ENCODE data around the gene BGLAP. TPM values are rescaled to one million over a fixed set of nuclear protein-coding genes. Genes with fewer than 3 reads are reported as not detected.
A peak's percentile ranks its signal among the peaks of the same experiment; 100 is the strongest.

The BGLAP gene
- polyA plus RNA-seq, 6 donors from 2014 or later = 1.1 TPM; not detected in 5

GRCh38 chr1:156270314-156270713 lies 28.3 kb downstream of the BGLAP start:
- no peaks in the 10 kb centered on the region for H3K27me3 Mint-ChIP-seq
- H3K4me3 Mint-ChIP-seq = no peak overlapping the region
- H3K36me3 Mint-ChIP-seq = peaks cover 34 to 53% of the 10 kb centered on the region in 2 donors
- ATAC-seq (ENCODE audit: low read depth in 2 of 2) = no peak
- no peak for DNase-seq
- H3K9me3 Mint-ChIP-seq = no peaks in the 10 kb centered on the region
- no peak overlapping the region for H3K27ac Mint-ChIP-seq
- H3K4me1 Mint-ChIP-seq = peaks cover 0 to 8% (median 0%) of the 10 kb centered on the region in 3 donors

GRCh38 chr1:156276532-156276931 lies 34.5 kb downstream of the BGLAP start:
- DNase-seq = no peak
- Mint-ChIP-seq H3K9me3 (no peaks in the 10 kb centered on the region), H3K4me3 (peak overlapping the region in 1 of 8 donors; percentile 51), H3K4me1 (peaks cover 13 to 21% (median 17%) of the 10 kb centered on the region in 3 donors), H3K27me3 (no peaks in the 10 kb centered on the region), H3K36me3 (peaks cover 14 to 48% of the 10 kb centered on the region in 2 donors), H3K27ac (no peak overlapping the region)
- ATAC-seq (ENCODE audit: low read depth in 2 of 2) = no peak

DNA sequence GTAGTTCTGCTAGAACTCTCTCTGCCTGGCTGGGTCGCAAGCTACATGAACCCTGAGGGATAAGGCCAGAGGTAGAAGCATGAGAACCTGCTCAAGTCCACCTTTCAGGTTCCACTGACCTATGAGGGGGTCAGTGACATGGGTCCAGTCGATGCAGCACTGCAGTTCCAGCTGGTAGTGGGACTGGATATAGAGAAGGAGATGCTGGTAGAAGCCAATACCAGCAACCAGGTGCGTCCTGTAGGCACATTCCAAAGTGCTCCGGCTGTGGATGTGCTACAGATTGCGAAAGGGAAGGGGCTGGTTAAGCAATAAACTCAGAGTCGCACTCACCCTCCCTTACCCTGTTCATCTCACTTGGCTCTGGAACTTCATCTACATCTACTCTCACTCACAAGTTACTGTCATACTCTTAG lies 35.0 kb downstream of the BGLAP start:
- H3K27ac Mint-ChIP-seq = no peak overlapping the region
- H3K36me3 Mint-ChIP-seq = peaks cover 10 to 48% of the 10 kb centered on the region in 2 donors
- ATAC-seq (ENCODE audit: low read depth in 2 of 2) (no peak), DNase-seq (no peak)
- H3K4me3 Mint-ChIP-seq = peak overlapping the region in 2 of 8 donors; percentile 12 to 33
- no peaks in the 10 kb centered on the region for H3K27me3 Mint-ChIP-seq
- H3K9me3 Mint-ChIP-seq = no peaks in the 10 kb centered on the region
- H3K4me1 Mint-ChIP-seq = peaks cover 15 to 23% (median 20%) of the 10 kb centered on the region in 3 donors

- Mint-ChIP-seq H3K9me3 (no peaks in the 10 kb centered on the region), H3K4me3 (peak overlapping the region in 2 of 8 donors; percentile 69 to 91), H3K36me3 (peaks cover under 1 to 24% of the 10 kb centered on the region in 2 donors), H3K27me3 (no peaks in the 10 kb centered on the region), H3K27ac (peak overlapping the region in 2 of 6 donors; percentile 39), H3K4me1 (peaks cover 39 to 45% (median 42%) of the 10 kb centered on the region in 3 donors)
- ATAC-seq (ENCODE audit: low read depth in 2 of 2) = no peak
- DNase-seq = no peak
These were observed 37.9 kb downstream of the BGLAP start for GRCh38 chr1:156279837-156280236.

DNA sequence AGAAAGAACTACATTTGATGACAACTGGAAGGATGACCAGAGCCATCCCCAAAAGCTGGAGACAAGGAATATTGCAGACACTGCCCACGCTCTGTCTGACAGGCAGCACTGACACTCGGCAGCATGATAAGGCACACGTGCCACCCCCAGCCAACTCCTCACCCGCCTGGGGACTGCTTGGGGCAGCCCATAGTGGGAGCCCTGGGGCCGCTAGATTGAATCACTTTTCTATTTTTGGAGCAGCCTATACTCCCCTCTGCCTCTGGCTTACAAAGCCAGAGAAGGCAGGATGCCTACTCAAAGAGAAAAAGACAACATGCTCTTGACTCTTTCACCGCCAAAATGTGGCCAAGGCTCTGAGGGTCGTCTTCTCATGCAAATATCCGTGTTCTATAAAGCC lies 39.3 kb downstream of the BGLAP start:
- H3K9me3 Mint-ChIP-seq = no peaks in the 10 kb centered on the region
- peaks cover 39 to 45% (median 42%) of the 10 kb centered on the region in 3 donors for H3K4me1 Mint-ChIP-seq
- peaks cover 0 to 18% of the 10 kb centered on the region in 2 donors for H3K36me3 Mint-ChIP-seq
- peak overlapping the region; percentile 91 to 99 (median 97) for H3K4me3 Mint-ChIP-seq
- no peaks in the 10 kb centered on the region for H3K27me3 Mint-ChIP-seq
- peak in 1 of 2 donors; percentile 15 for ATAC-seq (ENCODE audit: low read depth in 2 of 2)
- peak overlapping the region in 4 of 6 donors; percentile 63 to 93 (median 74) for H3K27ac Mint-ChIP-seq
- no peak for DNase-seq

GRCh38 chr1:156281693-156282478 lies 39.9 kb downstream of the BGLAP start:
- Mint-ChIP-seq H3K4me1 (peaks cover 39 to 45% (median 42%) of the 10 kb centered on the region in 3 donors), H3K27me3 (no peaks in the 10 kb centered on the region), H3K27ac (peak overlapping the region; percentile 63 to 96 (median 92)), H3K4me3 (peak overlapping the region; percentile 91 to 99 (median 97)), H3K9me3 (no peaks in the 10 kb centered on the region), H3K36me3 (peaks cover 0 to 16% of the 10 kb centered on the region in 2 donors)
- ATAC-seq (ENCODE audit: low read depth in 2 of 2) = no peak
- DNase-seq = no peak

DNA sequence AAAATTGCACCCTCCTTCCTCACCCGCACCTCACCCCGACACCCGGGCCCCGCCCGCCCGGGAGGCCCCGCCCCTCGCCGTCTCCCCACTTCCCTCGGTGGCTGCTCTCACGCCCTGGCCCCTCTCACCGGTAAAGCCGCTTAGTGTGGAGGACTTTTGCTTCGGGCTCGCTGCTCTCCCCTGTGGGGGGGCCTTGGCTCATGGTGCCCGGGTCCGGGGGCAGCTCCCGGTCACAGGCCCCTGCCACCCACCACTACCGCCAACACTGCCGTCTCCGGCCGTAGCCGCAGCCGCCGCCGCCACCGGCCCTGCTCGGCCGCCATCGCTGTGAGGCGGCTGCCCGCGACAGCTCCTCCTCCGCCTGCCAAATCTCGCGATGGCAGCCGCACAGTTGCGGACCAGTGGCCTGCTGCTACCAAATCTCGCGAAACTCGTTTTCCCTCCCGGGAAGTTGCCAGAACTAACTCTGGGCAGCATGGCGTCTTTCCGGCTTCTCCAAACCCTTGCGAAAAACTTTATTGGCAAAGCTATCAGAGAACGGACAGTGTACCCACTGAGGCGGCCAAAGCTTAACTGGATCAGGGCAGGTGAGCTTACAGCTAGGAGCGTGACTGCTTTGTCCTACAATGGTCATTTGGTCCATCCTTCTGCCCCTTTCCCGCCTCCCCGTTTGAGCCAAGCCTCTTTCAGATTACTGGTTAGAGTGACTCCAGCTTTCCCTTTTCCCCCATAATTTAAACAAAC lies 40.7 kb downstream of the BGLAP start, which contains the start of gene SMG5:
TSS of gene SMG5 (minus strand) at position 347 of the 744 bp plus-strand sequence. CDS start at position 202, 145 bp downstream.
- Mint-ChIP-seq H3K27me3 (no peaks in the 10 kb centered on the region), H3K27ac (peak within 1 kb of the TSS; percentile 93 to 97 (median 95)), H3K36me3 (peaks cover 0 to 9% of the 10 kb centered on the region in 2 donors), H3K9me3 (no peaks in the 10 kb centered on the region), H3K4me1 (peaks cover 38 to 45% (median 42%) of the 10 kb centered on the region in 3 donors), H3K4me3 (peak within 1 kb of the TSS; percentile 91 to 99 (median 97))
- ATAC-seq (ENCODE audit: low read depth in 2 of 2) = peak; percentile 91
- peak; percentile 95 for DNase-seq

DNA sequence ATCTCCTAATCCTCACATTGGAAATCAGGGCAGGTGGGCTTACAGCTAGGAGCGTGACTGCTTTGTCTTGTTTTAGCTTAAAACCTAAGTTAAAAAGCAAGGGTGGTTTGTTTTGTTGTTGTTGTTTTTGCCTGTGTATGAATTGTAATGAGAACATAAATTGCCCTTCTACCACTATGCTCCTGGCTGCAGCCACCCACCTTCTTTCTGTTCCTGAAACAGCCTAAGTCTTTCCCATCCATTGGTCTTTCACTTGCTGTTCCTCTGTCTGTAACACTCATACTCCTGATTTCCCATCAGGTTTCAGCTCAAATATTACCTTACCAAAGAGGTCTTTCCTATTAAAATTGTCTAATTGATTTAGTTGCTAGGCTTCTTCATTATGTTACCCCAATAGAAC lies 41.5 kb downstream of the BGLAP start:
- H3K4me3 Mint-ChIP-seq = peak overlapping the region; percentile 91 to 99 (median 97)
- peaks cover under 1% of the 10 kb centered on the region in 2 donors for H3K36me3 Mint-ChIP-seq
- no peaks in the 10 kb centered on the region for H3K9me3 Mint-ChIP-seq
- DNase-seq (no peak), ATAC-seq (ENCODE audit: low read depth in 2 of 2) (no peak)
- H3K27me3 Mint-ChIP-seq = no peaks in the 10 kb centered on the region
- peaks cover 35 to 42% (median 41%) of the 10 kb centered on the region in 3 donors for H3K4me1 Mint-ChIP-seq
- H3K27ac Mint-ChIP-seq = peak overlapping the region in 5 of 6 donors; percentile 5 to 94 (median 60)

DNA sequence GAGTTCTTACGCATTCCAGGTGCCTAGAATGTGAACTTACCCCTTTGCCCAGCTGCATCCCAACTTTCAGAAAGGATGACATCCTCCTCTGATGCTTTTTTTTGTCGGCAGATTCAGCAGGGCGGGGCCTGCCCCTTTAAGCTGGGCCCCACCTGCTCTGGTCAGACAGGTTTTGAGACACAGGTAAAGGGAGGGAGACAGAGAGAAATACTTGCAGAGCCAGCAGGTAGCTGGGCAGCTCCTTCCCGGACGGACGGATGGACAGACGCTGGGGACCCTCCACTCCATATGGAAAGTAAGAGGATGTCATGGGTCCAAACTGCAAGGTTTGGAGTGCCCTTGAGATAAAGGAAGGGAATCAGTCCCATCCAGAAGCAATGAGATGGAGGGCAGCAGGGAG lies 42.1 kb downstream of the BGLAP start, which contains the start of gene TMEM79:
TSS of gene TMEM79 (plus strand) at position 214 of the 400 bp plus-strand sequence. CDS start 902 bp downstream, outside the sequence.
- H3K9me3 Mint-ChIP-seq = no peaks in the 10 kb centered on the region
- peak within 1 kb of the TSS; percentile 91 to 99 (median 97) for H3K4me3 Mint-ChIP-seq
- ATAC-seq (ENCODE audit: low read depth in 2 of 2) (no peak), DNase-seq (no peak)
- H3K27ac Mint-ChIP-seq = peak within 1 kb of the TSS; percentile 93 to 97 (median 95)
- peaks cover 35 to 42% (median 41%) of the 10 kb centered on the region in 3 donors for H3K4me1 Mint-ChIP-seq
- no peaks in the 10 kb centered on the region for H3K27me3 Mint-ChIP-seq
- peaks cover 0 to 4% of the 10 kb centered on the region in 2 donors for H3K36me3 Mint-ChIP-seq

- no peak for ATAC-seq (ENCODE audit: low read depth in 2 of 2)
- Mint-ChIP-seq H3K27me3 (no peaks in the 10 kb centered on the region), H3K36me3 (peaks cover 0 to 4% of the 10 kb centered on the region in 2 donors), H3K27ac (peak overlapping the region in 1 of 6 donors; percentile 92), H3K4me1 (peaks cover 35 to 41% (median 41%) of the 10 kb centered on the region in 3 donors), H3K4me3 (peak overlapping the region in 3 of 8 donors; percentile 2 to 91 (median 44)), H3K9me3 (no peaks in the 10 kb centered on the region)
- no peak for DNase-seq
These were observed 42.8 kb downstream of the BGLAP start for GRCh38 chr1:156284757-156285156.

- Mint-ChIP-seq H3K27ac (no peak overlapping the region), H3K36me3 (peaks cover 0 to 4% of the 10 kb centered on the region in 2 donors), H3K9me3 (no peaks in the 10 kb centered on the region), H3K4me3 (peak overlapping the region in 1 of 8 donors; percentile 91), H3K4me1 (peaks cover 31 to 35% (median 35%) of the 10 kb centered on the region in 3 donors), H3K27me3 (no peaks in the 10 kb centered on the region)
- ATAC-seq (ENCODE audit: low read depth in 2 of 2) (no peak), DNase-seq (no peak)
These were observed 43.5 kb downstream of the BGLAP start for GRCh38 chr1:156285437-156285836.

- Mint-ChIP-seq H3K27me3 (no peaks in the 10 kb centered on the region), H3K4me1 (peaks cover 30 to 32% (median 31%) of the 10 kb centered on the region in 3 donors), H3K9me3 (no peaks in the 10 kb centered on the region), H3K36me3 (peaks cover 0 to 4% of the 10 kb centered on the region in 2 donors), H3K27ac (no peak overlapping the region), H3K4me3 (peak overlapping the region in 2 of 8 donors; percentile 30 to 61)
- DNase-seq (no peak), ATAC-seq (ENCODE audit: low read depth in 2 of 2) (no peak)
These were observed 44.1 kb downstream of the BGLAP start for GRCh38 chr1:156286061-156286460.

- ATAC-seq (ENCODE audit: low read depth in 2 of 2) (no peak), DNase-seq (no peak)
- no peaks in the 10 kb centered on the region for H3K9me3 Mint-ChIP-seq
- H3K4me1 Mint-ChIP-seq = peaks cover 10 to 25% (median 14%) of the 10 kb centered on the region in 3 donors
- no peak overlapping the region for H3K27ac Mint-ChIP-seq
- peak overlapping the region in 1 of 8 donors; percentile 42 for H3K4me3 Mint-ChIP-seq
- no peaks in the 10 kb centered on the region for H3K27me3 Mint-ChIP-seq
- H3K36me3 Mint-ChIP-seq = peaks cover 0 to 4% of the 10 kb centered on the region in 2 donors
These were observed 47.9 kb downstream of the BGLAP start for GRCh38 chr1:156289857-156290256.

Data from naive B cell (primary cell).